ENCODE measurements around the gene MSANTD3. TPM values are rescaled to one million over a fixed set of nuclear protein-coding genes. Genes with fewer than 3 reads are reported as not detected.

The MSANTD3 gene
- total and polyA plus RNA-seq, 9 of the 15 experiments (the other 6 are each of a cell fraction or from before 2014, with no cell fraction given), result 9.4 to 28.7 (median 22.3) TPM

DNA sequence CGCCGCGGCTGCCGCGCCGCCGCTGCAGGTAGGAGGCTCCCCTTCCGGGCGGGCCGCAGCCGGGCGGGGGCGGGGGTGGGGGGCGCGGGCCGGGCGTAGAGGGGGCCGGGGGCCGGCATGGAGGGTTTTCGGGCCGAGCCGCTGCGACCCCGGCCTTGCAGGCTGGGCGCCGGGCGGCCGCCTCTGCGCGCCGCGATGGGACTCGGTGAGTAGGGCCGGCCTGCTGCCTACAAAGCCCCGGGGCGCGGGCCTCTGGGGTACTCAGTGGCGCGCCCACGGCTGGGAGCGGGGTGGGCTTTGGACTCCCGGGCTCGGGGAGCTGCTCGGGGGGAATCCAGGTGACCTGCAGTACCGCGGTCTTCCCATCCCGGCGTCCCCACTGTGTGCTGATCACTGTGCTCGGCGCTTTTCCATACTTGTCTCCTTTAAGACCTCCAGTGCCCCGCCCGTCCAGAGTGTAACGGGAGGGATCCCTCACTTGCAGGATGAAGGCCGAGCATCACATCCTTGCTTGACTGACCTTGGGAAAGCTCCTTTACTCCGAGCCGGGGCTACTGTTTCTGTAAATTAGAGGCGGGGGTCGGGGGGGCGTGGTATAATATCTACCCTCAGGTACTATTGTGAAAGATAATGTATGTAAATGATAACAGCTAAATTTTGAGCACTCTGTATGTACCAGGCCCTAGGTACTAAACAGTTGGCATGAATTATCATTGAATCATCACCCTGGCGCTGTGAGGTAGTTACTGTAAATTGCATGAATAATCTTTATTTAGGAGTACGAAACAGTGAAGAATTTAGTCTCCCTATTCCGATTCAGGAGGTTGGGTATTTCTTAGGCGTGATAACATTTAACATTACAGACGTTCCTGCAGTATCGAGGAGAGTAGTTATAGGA lies 672 bp downstream of the MSANTD3 start (continued):
- no peak for TF ChIP-seq HOMEZ (CRISPR knock-in tag; IDR thresholded peaks at IDR 0.05)
- TF ChIP-seq NR2C1 (IDR thresholded peaks at IDR 0.05), result no peak
- no peak for TF ChIP-seq NR2C1 (tag; IDR thresholded peaks at IDR 0.05)
- TF ChIP-seq ZNF740 (CRISPR knock-in tag; IDR thresholded peaks at IDR 0.05), result no peak
- peak in 1 of 2 experiments; percentile 6; a peak in 1 of 4 replicates for TF ChIP-seq ZNF740 (tag; IDR thresholded peaks at IDR 0.05)
- no peak for TF ChIP-seq NFATC3 (IDR thresholded peaks at IDR 0.05)
- TF ChIP-seq, protein P1, sequence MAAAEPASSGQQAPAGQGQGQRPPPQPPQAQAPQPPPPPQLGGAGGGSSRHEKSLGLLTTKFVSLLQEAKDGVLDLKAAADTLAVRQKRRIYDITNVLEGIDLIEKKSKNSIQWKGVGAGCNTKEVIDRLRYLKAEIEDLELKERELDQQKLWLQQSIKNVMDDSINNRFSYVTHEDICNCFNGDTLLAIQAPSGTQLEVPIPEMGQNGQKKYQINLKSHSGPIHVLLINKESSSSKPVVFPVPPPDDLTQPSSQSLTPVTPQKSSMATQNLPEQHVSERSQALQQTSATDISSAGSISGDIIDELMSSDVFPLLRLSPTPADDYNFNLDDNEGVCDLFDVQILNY (CRISPR knock-in tag; IDR thresholded peaks at IDR 0.05), result no peak
- peak; percentile 65 for TF ChIP-seq ZFX (CRISPR knock-in tag; IDR thresholded peaks at IDR 0.05)
- TF ChIP-seq ZNF41 (CRISPR knock-in tag; conservative IDR thresholded peaks at IDR 0.05), result no peak
- no peak for TF ChIP-seq ZNF224 (CRISPR knock-in tag; IDR thresholded peaks at IDR 0.05)
- TF ChIP-seq ELF1 (tag; IDR thresholded peaks at IDR 0.05), result peak; percentile 51; the same call in 1 of the 2 replicates
- no peak for TF ChIP-seq IRF1 (CRISPR knock-in tag; IDR thresholded peaks at IDR 0.05; ENCODE audit: borderline replicate concordance)
- TF ChIP-seq DLX4 (CRISPR knock-in tag; IDR thresholded peaks at IDR 0.05), result no peak
- peak; percentile 22 for TF ChIP-seq HMGN3 (IDR thresholded peaks at IDR 0.05; ENCODE audit: borderline replicate concordance, extremely low read depth, insufficient read length, low read depth, low read length)
- TF ChIP-seq GABPB1 (CRISPR knock-in tag; IDR thresholded peaks at IDR 0.05), result 0 out of 2 replicates have a peak, but pooled peaks have one; percentile 17
- no peak for TF ChIP-seq ZNF507 (tag; conservative IDR thresholded peaks at IDR 0.05)
- no peak for TF ChIP-seq FOXO4 (CRISPR knock-in tag; IDR thresholded peaks at IDR 0.05)
- TF ChIP-seq GABPA (tag; conservative IDR thresholded peaks at IDR 0.05; ENCODE audit: low read depth), result 0 out of 2 replicates have a peak, but pooled peaks have one; percentile 12
- TF ChIP-seq ZKSCAN1 (IDR thresholded peaks at IDR 0.05; ENCODE audit: low read depth, low read length), result peak; percentile 88
- TF ChIP-seq ZNF124 (CRISPR knock-in tag; IDR thresholded peaks at IDR 0.05), result no peak

All from K562 (cell line).